ENCODE measurements around the gene FRYL.
"Not testable (repeated sequence)": the region's sequence is repeated elsewhere in the genome, so short reads cannot be mapped to it uniquely, and the experiment has no call there.

Gene FRYL

DNA sequence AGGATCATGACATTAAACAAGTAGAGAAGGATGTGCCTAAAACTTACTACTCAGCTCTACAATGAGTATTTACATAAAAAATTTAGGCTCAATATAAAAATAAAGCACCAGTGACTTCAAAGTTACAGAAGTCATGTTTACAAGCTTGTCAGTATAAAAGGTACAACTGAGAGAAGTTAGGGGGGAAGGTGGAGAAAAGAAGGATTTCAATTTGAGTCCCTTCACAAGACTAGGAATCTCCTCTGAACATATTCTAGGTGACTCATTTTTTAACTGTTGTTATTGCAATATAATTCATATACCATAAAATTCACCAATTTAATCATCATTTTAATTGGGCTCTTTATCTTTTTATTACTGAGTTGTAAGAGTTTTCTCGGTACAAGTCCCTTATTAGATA is 26.9 kb downstream of the FRYL start:
- H3K27ac ChIP-seq: peak overlapping the region; percentile 18; the same call in 1 of the 2 replicates
- TF ChIP-seq, protein P1, sequence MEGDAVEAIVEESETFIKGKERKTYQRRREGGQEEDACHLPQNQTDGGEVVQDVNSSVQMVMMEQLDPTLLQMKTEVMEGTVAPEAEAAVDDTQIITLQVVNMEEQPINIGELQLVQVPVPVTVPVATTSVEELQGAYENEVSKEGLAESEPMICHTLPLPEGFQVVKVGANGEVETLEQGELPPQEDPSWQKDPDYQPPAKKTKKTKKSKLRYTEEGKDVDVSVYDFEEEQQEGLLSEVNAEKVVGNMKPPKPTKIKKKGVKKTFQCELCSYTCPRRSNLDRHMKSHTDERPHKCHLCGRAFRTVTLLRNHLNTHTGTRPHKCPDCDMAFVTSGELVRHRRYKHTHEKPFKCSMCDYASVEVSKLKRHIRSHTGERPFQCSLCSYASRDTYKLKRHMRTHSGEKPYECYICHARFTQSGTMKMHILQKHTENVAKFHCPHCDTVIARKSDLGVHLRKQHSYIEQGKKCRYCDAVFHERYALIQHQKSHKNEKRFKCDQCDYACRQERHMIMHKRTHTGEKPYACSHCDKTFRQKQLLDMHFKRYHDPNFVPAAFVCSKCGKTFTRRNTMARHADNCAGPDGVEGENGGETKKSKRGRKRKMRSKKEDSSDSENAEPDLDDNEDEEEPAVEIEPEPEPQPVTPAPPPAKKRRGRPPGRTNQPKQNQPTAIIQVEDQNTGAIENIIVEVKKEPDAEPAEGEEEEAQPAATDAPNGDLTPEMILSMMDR (conservative IDR thresholded peaks at IDR 0.05): no peak

DNA sequence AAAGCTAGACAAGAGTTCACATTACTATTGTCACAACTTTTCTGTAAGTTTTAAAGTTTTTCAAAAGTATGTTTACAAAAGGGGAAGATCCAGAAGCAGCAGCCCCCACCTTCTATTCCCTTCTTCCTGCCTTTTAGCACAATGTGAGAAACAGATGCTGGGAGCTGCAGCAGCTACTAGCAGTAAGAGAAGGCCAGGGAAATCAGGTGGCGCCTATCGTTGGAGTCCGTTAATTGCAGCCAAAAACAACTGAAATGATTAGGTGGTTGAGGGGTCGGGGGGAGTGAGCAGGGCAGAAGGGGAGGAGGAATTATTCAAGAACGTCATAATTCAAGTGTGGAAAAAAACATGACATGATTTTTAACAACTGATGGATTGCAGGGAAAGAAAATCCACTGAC is 27.4 kb downstream of the FRYL start:
- TF ChIP-seq, protein P1 (conservative IDR thresholded peaks at IDR 0.05): no peak
- peak overlapping the region; percentile 18; the same call in 1 of the 2 replicates for H3K27ac ChIP-seq

DNA sequence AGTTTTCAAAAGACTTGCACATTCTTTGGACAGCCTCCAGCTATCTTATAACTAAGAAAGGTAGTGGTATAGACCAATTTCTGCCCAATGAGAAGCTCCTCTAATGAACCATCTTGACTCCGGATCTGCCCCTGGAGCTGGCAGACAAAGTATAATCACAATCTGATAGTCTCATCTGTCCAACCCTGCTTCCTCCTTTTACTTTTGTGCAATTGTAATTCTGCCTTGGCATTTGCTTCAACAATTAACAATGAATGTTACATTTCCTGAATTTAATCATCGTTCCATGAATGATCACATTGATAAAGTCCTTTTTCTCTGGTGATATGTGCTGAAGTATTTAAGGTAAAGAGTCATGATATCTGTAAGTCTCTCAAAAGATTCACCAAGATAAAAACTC is 27.8 kb downstream of the FRYL start:
- TF ChIP-seq, protein P1 (conservative IDR thresholded peaks at IDR 0.05): no peak

DNA sequence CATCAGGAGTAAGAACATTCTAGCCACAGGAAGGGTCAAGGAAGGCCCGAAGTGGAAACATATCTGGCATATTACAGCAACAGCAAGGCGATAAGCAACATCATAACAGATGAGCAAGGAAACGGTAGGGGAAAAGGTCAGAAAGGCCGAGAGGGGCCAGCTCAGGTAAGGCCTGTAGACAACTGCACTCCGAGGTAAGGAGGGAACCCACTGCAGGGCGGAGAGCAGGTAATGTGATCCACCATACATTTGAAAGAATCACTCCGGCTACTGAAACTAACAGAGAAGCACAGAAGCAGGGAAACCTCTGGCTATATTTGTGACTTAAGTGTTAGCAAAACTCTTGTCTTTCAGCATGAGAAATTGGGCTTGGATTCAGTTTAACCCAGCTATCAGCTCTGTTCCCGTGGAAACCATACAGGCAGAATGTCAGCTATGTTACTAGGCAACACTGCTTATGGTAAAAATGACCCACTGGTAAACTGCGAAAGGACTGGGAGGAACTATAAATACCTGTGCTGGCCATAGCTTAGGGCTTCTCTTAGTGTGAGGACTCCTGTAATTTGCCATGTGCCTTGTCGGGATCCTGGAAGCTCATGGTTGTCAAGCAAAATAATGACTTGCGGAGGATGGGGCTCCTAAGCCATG is 31.0 kb downstream of the FRYL start:
- no peak overlapping the region for H3K27ac ChIP-seq
- TF ChIP-seq, protein P1 (conservative IDR thresholded peaks at IDR 0.05): no peak

More for the DNA sequence above, 27.8 kb downstream of the FRYL start:
- H3K27ac ChIP-seq: no peak overlapping the region; the same call in 1 of the 2 replicates

DNA sequence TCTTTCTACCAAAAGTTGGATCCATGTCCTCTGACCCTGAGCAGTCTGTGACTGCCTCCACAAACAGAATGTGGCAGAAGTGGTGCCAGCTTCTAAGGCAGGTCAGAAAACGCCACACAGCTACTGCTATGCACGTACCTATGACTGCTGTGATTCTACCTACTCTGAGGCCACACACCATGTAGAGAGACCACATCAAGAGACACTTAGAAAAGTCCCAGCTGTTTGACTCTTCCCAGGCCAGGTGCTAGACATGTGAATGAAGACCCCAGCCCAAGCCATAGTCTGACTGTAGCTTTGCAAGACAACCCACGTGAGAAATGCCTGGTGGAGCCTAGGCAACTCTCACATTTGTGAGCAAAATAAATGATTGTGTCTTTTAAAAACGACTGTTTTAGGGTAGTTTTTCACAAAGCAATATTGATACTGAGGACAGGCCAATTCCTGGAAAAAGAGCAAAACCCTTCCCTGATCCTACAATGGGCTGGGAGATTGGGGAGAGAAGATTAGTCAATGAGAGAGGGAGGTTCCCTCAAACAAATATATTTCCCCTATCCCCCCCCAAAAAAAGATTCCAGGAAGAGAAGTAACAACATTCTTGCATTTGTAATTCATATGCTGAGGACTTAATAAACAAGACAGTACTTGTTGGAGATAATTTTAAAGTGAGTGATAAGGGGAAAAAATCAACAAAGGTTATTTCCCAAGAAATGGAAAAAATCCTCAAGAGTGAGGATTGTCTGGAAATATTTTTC is 33.3 kb downstream of the FRYL start:
- no peak overlapping the region for H3K27ac ChIP-seq
- TF ChIP-seq, protein P1 (conservative IDR thresholded peaks at IDR 0.05): no peak

DNA sequence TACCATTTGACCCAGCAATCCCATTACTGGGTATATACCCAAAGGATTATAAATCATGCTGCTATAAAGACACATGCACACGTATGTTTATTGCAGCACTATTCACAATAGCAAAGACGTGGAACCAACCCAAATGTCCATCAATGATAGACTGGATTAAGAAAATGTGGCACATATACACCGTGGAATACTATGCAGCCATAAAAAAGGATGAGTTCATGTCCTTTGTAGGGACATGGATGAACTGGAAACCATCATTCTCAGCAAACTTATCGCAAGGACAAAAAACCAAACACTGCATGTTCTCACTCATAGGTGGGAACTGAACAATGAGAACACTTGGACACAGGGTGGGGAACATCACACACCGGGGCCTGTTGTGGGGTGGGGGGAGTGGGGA is 34.9 kb downstream of the FRYL start:
- not testable (repeated sequence) for H3K27ac ChIP-seq

DNA sequence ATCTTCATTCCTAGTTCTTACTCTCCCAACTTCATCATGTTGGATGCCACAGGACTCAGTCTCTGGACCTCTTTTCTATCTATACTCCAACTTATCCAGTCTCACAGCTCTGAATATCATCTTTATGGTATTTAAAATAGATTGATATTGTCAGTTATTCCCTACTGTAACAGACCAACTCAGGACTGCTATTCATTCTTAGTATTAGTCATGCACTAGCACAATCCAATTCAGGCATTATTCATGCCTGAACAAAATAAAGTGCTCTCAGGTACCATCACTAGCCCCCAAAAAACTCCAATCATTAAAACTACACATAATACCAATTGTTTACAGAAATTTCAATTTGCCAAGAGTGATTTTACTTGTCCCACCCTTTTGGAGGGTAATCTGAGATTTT is 37.7 kb downstream of the FRYL start:
- no peak overlapping the region for H3K27ac ChIP-seq

More for the DNA sequence above, 37.7 kb downstream of the FRYL start:
- TF ChIP-seq, protein P1 (conservative IDR thresholded peaks at IDR 0.05): no peak

All from VCaP (cell line).